Panc1 (cell line): ENCODE data around the gene CPXM1. TPM values are rescaled to one million over a fixed set of nuclear protein-coding genes. Genes with fewer than 3 reads are reported as not detected.

Experiments used
- ATAC-seq: fragments of 200-7000 bp; cut with Tn5 transposase; 2 replicates; pipeline ENCODE4 v1.9.1; 2020; ENCODE audit warnings: mild to moderate bottlenecking, moderate library complexity
- BruUV-seq: library from RNA; stranded (reverse); fragments of 400-500 nt; replicated peaks from 2 replicates; lab custom pipeline; 2021; lab: Mats Ljungman, UMichigan
- CTCF ChIA-PET: fragments of 300-600 bp; sonication (Branson Sonifier 250); formaldehyde crosslinking; loops from one replicate; lab custom pipeline; 2022; ENCODE audit warnings: antibody characterized with exemption; lab: Charles Lee
- POLR2A ChIA-PET: fragments of 300-600 bp; sonication (Branson Sonifier 250); formaldehyde crosslinking; loops from one replicate; lab custom pipeline; 2022; ENCODE audit warnings: antibody characterized with exemption; lab: Charles Lee
- DNase-seq: peaks from one replicate; pipeline ENCODE4 v3.0.0-alpha.2; 2010; ENCODE audit warnings: low read depth, low spot score
- H3K27ac ChIP-seq: 2 replicates; pipeline ENCODE4 v1.5.1; 2011; ENCODE audit warnings: mild to moderate bottlenecking, low read length, inconsistent platforms
- H3K27me3 ChIP-seq: fragments of 200-500 bp; sonication (Bioruptor generic); 2 replicates; pipeline ENCODE4 v1.6.0; 2014; ENCODE audit warnings: low read length, inconsistent platforms; ENCODE audit not compliant: control insufficient read depth, insufficient read depth
- H3K36me3 ChIP-seq: fragments of 200-500 bp; sonication (Bioruptor generic); 2 replicates; pipeline ENCODE4 v1.5.1; 2014; ENCODE audit warnings: inconsistent platforms, mild to moderate bottlenecking, low read length, moderate library complexity; ENCODE audit not compliant: control insufficient read depth, insufficient read depth
- H3K4me1 ChIP-seq: 2 replicates; pipeline ENCODE4 v1.5.1; 2011; ENCODE audit warnings: inconsistent platforms, mild to moderate bottlenecking, low read length, moderate library complexity; ENCODE audit not compliant: control insufficient read depth, insufficient read depth
- H3K4me3 ChIP-seq, 2 experiments: 2 replicates each; pipeline ENCODE4 v1.5.1; 2011 to 2012; ENCODE audit warnings: low read depth in 2 of 2, low read length in 2 of 2, mild to moderate bottlenecking in 2 of 2, inconsistent platforms in 1 of 2, moderate library complexity in 1 of 2
- H3K9me3 ChIP-seq: fragments of 200-500 bp; sonication (Bioruptor generic); 2 replicates; pipeline ENCODE4 v1.5.1; 2014; ENCODE audit warnings: low read depth, mild to moderate bottlenecking, inconsistent platforms, low read length, moderate library complexity; ENCODE audit not compliant: control insufficient read depth, insufficient read depth
- POLR2AphosphoS5 ChIP-seq: IDR thresholded peaks from 2 replicates; pipeline ENCODE4 v1.6.1; 2012; ENCODE audit warnings: mild to moderate bottlenecking, low read depth, low read length, moderate library complexity
- SIN3A ChIP-seq: IDR thresholded peaks from 2 replicates; pipeline ENCODE4 v1.6.1; 2012; ENCODE audit warnings: low read depth, mild to moderate bottlenecking, low read length, moderate library complexity, borderline replicate concordance; ENCODE audit not compliant: insufficient read depth
- TCF7L2 ChIP-seq: IDR thresholded peaks from 2 replicates; pipeline ENCODE4 v1.6.1; 2011; ENCODE audit warnings: mild to moderate bottlenecking, low read depth, low read length, inconsistent platforms
- in situ Hi-C: cut with HindIII; loops from 2 replicates; pipeline ENCODE4 v1.10.0; 2016; ENCODE audit warnings: low sequenced_read_pairs, low pct_unique_long_range_greater_than_20kb
- intact Hi-C: fragments of 100-400 bp; cut with micrococcal nuclease; formaldehyde crosslinking; loops from one replicate; pipeline ENCODE4 v1.10.0; 2022; ENCODE audit not compliant: unreplicated experiment
- total RNA-seq: library from RNA; stranded (reverse); gene quantifications from one replicate; pipeline ENCODE4 v1.2.1, GENCODE V29; 2021; ENCODE audit not compliant: unreplicated experiment
- TF ChIP-seq, protein P1 (sequence below): fragments of 450-650 bp; IDR thresholded peaks from 2 replicates; pipeline ENCODE4 v1.5.1; 2017; ENCODE audit warnings: mild to moderate bottlenecking
- TF ChIP-seq, protein P2 (sequence below), 2 experiments: IDR thresholded peaks; 2 replicates each; pipeline ENCODE4 v1.6.1; 2011 to 2012; ENCODE audit warnings: low read depth in 2 of 2, control low read depth in 1 of 2, low read length in 1 of 2, mild to moderate bottlenecking in 1 of 2, moderate library complexity in 1 of 2; ENCODE audit not compliant: insufficient read depth in 1 of 2

Gene CPXM1
- total RNA-seq, 1 experiment from 2014 or later: not detected

DNA sequence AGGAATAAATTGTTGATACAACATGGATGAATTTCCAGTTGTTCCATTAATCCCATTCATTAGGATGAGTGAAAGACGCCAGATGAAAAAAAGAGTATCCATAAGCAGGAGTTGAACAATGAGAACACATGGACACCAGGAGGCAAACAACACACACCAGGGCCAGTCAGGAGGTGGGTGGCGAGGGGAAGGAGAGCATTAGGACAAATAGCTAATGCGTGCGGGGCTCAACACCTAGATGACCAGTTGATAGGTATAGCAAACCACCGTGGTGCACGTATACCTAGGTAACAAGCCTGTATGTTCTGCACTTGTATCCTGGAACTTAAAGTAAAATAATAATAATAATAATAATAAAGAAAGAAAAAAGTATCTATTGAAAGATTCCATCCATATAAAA, 28.9 kb upstream of the CPXM1 start:
- no peak for ATAC-seq
- TF ChIP-seq SIN3A (no peak), POLR2AphosphoS5 (no peak), TCF7L2 (no peak)
- TF ChIP-seq, protein P1, sequence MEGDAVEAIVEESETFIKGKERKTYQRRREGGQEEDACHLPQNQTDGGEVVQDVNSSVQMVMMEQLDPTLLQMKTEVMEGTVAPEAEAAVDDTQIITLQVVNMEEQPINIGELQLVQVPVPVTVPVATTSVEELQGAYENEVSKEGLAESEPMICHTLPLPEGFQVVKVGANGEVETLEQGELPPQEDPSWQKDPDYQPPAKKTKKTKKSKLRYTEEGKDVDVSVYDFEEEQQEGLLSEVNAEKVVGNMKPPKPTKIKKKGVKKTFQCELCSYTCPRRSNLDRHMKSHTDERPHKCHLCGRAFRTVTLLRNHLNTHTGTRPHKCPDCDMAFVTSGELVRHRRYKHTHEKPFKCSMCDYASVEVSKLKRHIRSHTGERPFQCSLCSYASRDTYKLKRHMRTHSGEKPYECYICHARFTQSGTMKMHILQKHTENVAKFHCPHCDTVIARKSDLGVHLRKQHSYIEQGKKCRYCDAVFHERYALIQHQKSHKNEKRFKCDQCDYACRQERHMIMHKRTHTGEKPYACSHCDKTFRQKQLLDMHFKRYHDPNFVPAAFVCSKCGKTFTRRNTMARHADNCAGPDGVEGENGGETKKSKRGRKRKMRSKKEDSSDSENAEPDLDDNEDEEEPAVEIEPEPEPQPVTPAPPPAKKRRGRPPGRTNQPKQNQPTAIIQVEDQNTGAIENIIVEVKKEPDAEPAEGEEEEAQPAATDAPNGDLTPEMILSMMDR: no peak
- TF ChIP-seq, protein P2, sequence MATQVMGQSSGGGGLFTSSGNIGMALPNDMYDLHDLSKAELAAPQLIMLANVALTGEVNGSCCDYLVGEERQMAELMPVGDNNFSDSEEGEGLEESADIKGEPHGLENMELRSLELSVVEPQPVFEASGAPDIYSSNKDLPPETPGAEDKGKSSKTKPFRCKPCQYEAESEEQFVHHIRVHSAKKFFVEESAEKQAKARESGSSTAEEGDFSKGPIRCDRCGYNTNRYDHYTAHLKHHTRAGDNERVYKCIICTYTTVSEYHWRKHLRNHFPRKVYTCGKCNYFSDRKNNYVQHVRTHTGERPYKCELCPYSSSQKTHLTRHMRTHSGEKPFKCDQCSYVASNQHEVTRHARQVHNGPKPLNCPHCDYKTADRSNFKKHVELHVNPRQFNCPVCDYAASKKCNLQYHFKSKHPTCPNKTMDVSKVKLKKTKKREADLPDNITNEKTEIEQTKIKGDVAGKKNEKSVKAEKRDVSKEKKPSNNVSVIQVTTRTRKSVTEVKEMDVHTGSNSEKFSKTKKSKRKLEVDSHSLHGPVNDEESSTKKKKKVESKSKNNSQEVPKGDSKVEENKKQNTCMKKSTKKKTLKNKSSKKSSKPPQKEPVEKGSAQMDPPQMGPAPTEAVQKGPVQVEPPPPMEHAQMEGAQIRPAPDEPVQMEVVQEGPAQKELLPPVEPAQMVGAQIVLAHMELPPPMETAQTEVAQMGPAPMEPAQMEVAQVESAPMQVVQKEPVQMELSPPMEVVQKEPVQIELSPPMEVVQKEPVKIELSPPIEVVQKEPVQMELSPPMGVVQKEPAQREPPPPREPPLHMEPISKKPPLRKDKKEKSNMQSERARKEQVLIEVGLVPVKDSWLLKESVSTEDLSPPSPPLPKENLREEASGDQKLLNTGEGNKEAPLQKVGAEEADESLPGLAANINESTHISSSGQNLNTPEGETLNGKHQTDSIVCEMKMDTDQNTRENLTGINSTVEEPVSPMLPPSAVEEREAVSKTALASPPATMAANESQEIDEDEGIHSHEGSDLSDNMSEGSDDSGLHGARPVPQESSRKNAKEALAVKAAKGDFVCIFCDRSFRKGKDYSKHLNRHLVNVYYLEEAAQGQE (IDR thresholded peaks at IDR 0.05; ENCODE audit: insufficient read depth in 1 of 2, low read depth in 2 of 2, low read length in 1 of 2): no peak
- Histone ChIP-seq H3K27ac (no peak overlapping the region), H3K36me3 (no peaks in the 10 kb centered on the region), H3K9me3 (no peaks in the 10 kb centered on the region), H3K4me3 (no peak overlapping the region), H3K4me1 (no peaks in the 10 kb centered on the region), H3K27me3 (peaks cover 11% of the 10 kb centered on the region; the same call in 1 of the 2 replicates)
- ChIA-PET POLR2A (no interaction called here), CTCF (no interaction called here)
- no TSS peak for BruUV-seq
- intact Hi-C loops: no loop called here
- no peak for DNase-seq
- in situ Hi-C loops: no loop called here

DNA sequence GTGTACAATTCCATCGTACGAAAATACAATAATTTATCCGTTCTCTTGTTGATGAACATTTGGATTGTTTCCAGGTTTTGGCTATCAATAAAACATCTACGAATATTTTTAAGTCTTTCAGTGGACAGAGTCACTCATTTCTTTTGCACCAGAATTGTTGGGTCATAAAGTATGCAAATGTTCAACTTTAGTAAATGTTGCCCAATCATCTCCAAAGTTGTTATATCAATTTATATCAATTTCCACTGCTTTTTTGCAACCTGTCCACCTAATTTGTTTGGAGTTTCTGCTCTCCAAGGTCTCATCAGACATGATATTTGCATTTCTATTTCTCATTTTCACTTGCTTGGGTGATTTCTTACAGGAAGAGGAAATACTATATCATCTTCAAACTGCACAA, 26.2 kb upstream of the CPXM1 start:
- BruUV-seq: no TSS peak
- DNase-seq (no peak), ATAC-seq (no peak)
- in situ Hi-C loops: no loop called here
- CTCF ChIA-PET: interaction anchor here (0.7 kb wide), 1 partner anchor 22 kb away, joined by 4 read pairs; no protein-coding TSS in a partner anchor
- Histone ChIP-seq H3K9me3 (no peaks in the 10 kb centered on the region), H3K4me1 (no peaks in the 10 kb centered on the region), H3K36me3 (no peaks in the 10 kb centered on the region), H3K4me3 (no peak overlapping the region), H3K27ac (no peak overlapping the region), H3K27me3 (peaks cover 11% of the 10 kb centered on the region; the same call in 1 of the 2 replicates)
- intact Hi-C loops: no loop called here
- TF ChIP-seq, protein P2 (IDR thresholded peaks at IDR 0.05; ENCODE audit: insufficient read depth in 1 of 2, low read depth in 2 of 2, low read length in 1 of 2): no peak
- TF ChIP-seq SIN3A (no peak), TCF7L2 (no peak), POLR2AphosphoS5 (no peak)
- TF ChIP-seq, protein P1: no peak
- POLR2A ChIA-PET: no interaction called here
